ENCODE data around the gene IFI27L1.

IFI27L1 gene

DNA sequence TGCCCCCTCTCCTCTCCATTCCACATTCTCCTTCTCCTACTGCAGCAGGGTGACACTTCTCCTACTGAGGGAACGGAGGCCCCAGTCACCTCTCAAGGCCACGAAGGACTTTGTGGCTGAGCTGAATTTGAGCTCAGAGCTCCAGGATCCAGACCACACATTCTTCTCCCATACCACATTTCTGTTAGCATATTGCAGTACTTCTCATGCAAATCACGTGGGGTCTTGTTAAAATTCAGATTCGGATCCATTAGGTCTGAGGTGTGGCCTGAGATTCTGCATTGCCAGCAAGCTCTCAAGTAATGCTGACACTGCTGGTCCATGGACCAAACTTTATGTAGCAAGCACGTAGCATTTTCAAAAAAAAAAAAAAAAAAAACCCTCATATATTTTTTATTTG lies 57.9 kb downstream of the IFI27L1 start:
- no peak for DNase-seq

GRCh38 chr14:94139421-94139820 lies 58.3 kb downstream of the IFI27L1 start:
- no peak for DNase-seq

- no peak for DNase-seq
Measured at GRCh38 chr14:94142247-94142646, 61.1 kb downstream of the IFI27L1 start.

DNA sequence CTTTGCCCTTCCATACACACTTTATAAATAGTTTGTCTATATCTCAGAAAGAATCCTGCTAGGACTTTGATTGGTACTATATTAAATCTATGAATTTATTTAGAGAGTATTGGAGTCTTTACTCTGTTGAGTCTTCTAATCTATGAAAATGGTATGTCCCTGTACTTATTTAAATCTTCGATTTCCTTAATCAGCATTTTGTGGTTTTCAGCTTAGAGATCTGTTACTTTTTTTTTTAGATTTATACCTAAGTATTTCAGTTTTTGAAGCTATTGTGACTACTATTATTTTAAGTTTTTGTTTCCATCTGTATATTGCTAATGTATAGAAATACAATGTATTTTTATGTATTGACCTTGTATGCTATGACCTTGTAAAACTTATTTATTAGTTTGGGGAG lies 61.7 kb downstream of the IFI27L1 start:
- DNase-seq = no peak

DNA sequence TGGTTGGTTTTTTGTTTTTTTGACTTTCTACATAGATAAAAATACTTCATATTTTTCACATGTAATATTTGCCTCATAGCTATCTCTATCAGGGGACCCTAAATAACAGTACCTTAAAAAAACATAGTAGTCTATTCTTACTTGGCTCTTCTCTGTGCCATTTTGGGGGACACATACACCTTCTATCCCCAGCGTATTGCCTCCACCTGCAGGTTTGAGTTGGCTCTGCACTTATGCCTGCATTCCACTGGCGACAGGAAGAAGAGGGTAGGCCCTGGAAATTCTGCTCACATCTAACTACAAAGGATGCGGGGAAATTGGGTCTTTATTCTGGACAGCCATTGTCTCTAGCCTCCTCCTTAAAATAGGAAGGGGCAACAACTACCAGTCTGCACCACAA lies 62.1 kb downstream of the IFI27L1 start:
- DNase-seq = no peak

GRCh38 chr14:94143711-94144110 lies 62.6 kb downstream of the IFI27L1 start:
- DNase-seq = no peak

DNA sequence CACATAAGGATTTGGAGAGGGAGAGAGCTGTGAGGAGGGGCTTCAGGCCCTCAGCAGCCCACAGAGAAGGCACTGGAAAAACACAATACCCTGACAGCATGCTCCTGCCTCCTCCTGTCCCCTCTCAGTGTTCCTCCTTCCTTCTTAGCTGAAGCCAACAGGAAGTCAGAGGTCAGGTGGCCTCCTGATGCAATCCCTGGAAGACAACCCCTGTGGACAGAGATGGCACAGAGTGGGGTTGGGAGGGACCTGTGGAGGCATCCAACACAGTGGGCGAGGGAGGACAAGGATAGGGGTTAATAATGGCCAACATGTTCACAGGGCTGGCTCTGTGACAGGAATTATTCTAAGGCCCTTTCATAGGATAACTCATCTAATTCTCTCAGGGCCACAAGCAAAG lies 63.7 kb downstream of the IFI27L1 start:
- no peak for DNase-seq

- peak; percentile 97 for DNase-seq
Measured at GRCh38 chr14:94145902-94146527, 64.9 kb downstream of the IFI27L1 start.

Measured in NCI-H748 treated with DMSO at 0.1 percent for 48 hours (cell line).